ENCODE measurements around the gene KIDINS220. TPM values are rescaled to one million over a fixed set of nuclear protein-coding genes. Genes with fewer than 3 reads are reported as not detected.

The KIDINS220 gene
- total and polyA plus RNA-seq, 2 donors (not counting 1 experiment from before 2014, with no cell fraction given): 58.0 to 110 TPM

- Histone ChIP-seq H3K4me2 (ENCODE audit: extremely low read depth, insufficient read depth, low read length) (no peak overlapping the region), H3K4me3 (replicated peaks in 1 of 4; ENCODE audit: control extremely low read depth in 1 of 4, insufficient read depth in 1 of 4, low read depth in 3 of 4, low read length in 4 of 4) (no peak overlapping the region), H2AFZ (ENCODE audit: low read length) (no peak overlapping the region), H3K9me3 (ENCODE audit: control insufficient read depth, insufficient read depth, low read depth, low read length) (no peaks in the 10 kb centered on the region), H3K27ac (ENCODE audit: insufficient read depth, low read length) (no peak overlapping the region), H3K79me2 (ENCODE audit: control insufficient read depth, insufficient read depth, low read length) (no peaks in the 10 kb centered on the region), H3K9ac (ENCODE audit: insufficient read depth, low read length) (no peak overlapping the region), H3K4me1 (ENCODE audit: control insufficient read depth, extremely low read depth, insufficient read depth, low read length) (no peaks in the 10 kb centered on the region), H3K36me3 (ENCODE audit: control insufficient read depth, insufficient read depth, low read length) (no peaks in the 10 kb centered on the region), H3K27me3 (ENCODE audit: control insufficient read depth, insufficient read depth, low read length) (no peaks in the 10 kb centered on the region), H4K20me1 (ENCODE audit: control insufficient read depth, extremely low read depth, insufficient read depth, low read length) (no peaks in the 10 kb centered on the region)
- DNase-seq (ENCODE audit: low read depth in 2 of 2): peak in 1 of 2 donors; percentile 45
- TF ChIP-seq CTCF (conservative IDR thresholded peaks at IDR 0.05 in 1 of 2, IDR thresholded peaks at IDR 0.05 in 1 of 2; ENCODE audit: low read depth in 1 of 2, low read length in 2 of 2) (no peak), EZH2 (IDR thresholded peaks at IDR 0.05; ENCODE audit: low read length, missing control alignments) (no peak)
These were observed 22.8 kb upstream of the KIDINS220 start for GRCh38 chr2:8860239-8860638.

- H3K9ac ChIP-seq (ENCODE audit: insufficient read depth, low read length): no peak overlapping the region
- no peaks in the 10 kb centered on the region for H3K36me3 ChIP-seq (ENCODE audit: control insufficient read depth, insufficient read depth, low read length)
- no peak overlapping the region for H3K4me3 ChIP-seq (replicated peaks in 1 of 4; ENCODE audit: control extremely low read depth in 1 of 4, insufficient read depth in 1 of 4, low read depth in 3 of 4, low read length in 4 of 4)
- no peaks in the 10 kb centered on the region for H3K9me3 ChIP-seq (ENCODE audit: control insufficient read depth, insufficient read depth, low read depth, low read length)
- no peak overlapping the region for H3K4me2 ChIP-seq (ENCODE audit: extremely low read depth, insufficient read depth, low read length)
- H3K79me2 ChIP-seq (ENCODE audit: control insufficient read depth, insufficient read depth, low read length): no peaks in the 10 kb centered on the region
- no peak overlapping the region for H3K27ac ChIP-seq (ENCODE audit: insufficient read depth, low read length)
- no peak overlapping the region for H2AFZ ChIP-seq (ENCODE audit: low read length)
- H3K4me1 ChIP-seq (ENCODE audit: control insufficient read depth, extremely low read depth, insufficient read depth, low read length): no peaks in the 10 kb centered on the region
- no peak for DNase-seq (ENCODE audit: low read depth in 2 of 2)
- H3K27me3 ChIP-seq (ENCODE audit: control insufficient read depth, insufficient read depth, low read length): no peaks in the 10 kb centered on the region
- H4K20me1 ChIP-seq (ENCODE audit: control insufficient read depth, extremely low read depth, insufficient read depth, low read length): no peaks in the 10 kb centered on the region
- no peak for TF ChIP-seq EZH2 (IDR thresholded peaks at IDR 0.05; ENCODE audit: low read length, missing control alignments)
- no peak for TF ChIP-seq CTCF (conservative IDR thresholded peaks at IDR 0.05 in 1 of 2, IDR thresholded peaks at IDR 0.05 in 1 of 2; ENCODE audit: low read depth in 1 of 2, low read length in 2 of 2)
These were observed 21.5 kb upstream of the KIDINS220 start for GRCh38 chr2:8858910-8859309.

- H3K4me2 ChIP-seq (ENCODE audit: extremely low read depth, insufficient read depth, low read length): no peak overlapping the region
- no peaks in the 10 kb centered on the region for H3K27me3 ChIP-seq (ENCODE audit: control insufficient read depth, insufficient read depth, low read length)
- DNase-seq (ENCODE audit: low read depth in 2 of 2): no peak
- no peaks in the 10 kb centered on the region for H3K4me1 ChIP-seq (ENCODE audit: control insufficient read depth, extremely low read depth, insufficient read depth, low read length)
- no peak overlapping the region for H3K4me3 ChIP-seq (replicated peaks in 1 of 4; ENCODE audit: control extremely low read depth in 1 of 4, insufficient read depth in 1 of 4, low read depth in 3 of 4, low read length in 4 of 4)
- no peaks in the 10 kb centered on the region for H3K36me3 ChIP-seq (ENCODE audit: control insufficient read depth, insufficient read depth, low read length)
- H3K27ac ChIP-seq (ENCODE audit: insufficient read depth, low read length): no peak overlapping the region
- no peaks in the 10 kb centered on the region for H3K79me2 ChIP-seq (ENCODE audit: control insufficient read depth, insufficient read depth, low read length)
- H3K9me3 ChIP-seq (ENCODE audit: control insufficient read depth, insufficient read depth, low read depth, low read length): no peaks in the 10 kb centered on the region
- no peak overlapping the region for H3K9ac ChIP-seq (ENCODE audit: insufficient read depth, low read length)
- no peak overlapping the region for H2AFZ ChIP-seq (ENCODE audit: low read length)
- H4K20me1 ChIP-seq (ENCODE audit: control insufficient read depth, extremely low read depth, insufficient read depth, low read length): no peaks in the 10 kb centered on the region
- TF ChIP-seq EZH2 (IDR thresholded peaks at IDR 0.05; ENCODE audit: low read length, missing control alignments): no peak
- no peak for TF ChIP-seq CTCF (conservative IDR thresholded peaks at IDR 0.05 in 1 of 2, IDR thresholded peaks at IDR 0.05 in 1 of 2; ENCODE audit: low read depth in 1 of 2, low read length in 2 of 2)
These were observed 20.9 kb upstream of the KIDINS220 start for GRCh38 chr2:8858264-8858663.
